Dedifferentiated amniotic fluid mesenchymal stem cell (primary cell): ENCODE results near the gene COL9A2.
A peak's percentile ranks its signal among the peaks of the same experiment; 100 is the strongest.
"Not testable (repeated sequence)": the region's sequence is repeated elsewhere in the genome, so short reads cannot be mapped to it uniquely, and the experiment has no call there.

Experiments
- DNase-seq: peaks from one replicate; pipeline ENCODE4 v3.0.0-alpha.2; 2016; ENCODE audit errors: extremely low spot score

The COL9A2 gene

DNA sequence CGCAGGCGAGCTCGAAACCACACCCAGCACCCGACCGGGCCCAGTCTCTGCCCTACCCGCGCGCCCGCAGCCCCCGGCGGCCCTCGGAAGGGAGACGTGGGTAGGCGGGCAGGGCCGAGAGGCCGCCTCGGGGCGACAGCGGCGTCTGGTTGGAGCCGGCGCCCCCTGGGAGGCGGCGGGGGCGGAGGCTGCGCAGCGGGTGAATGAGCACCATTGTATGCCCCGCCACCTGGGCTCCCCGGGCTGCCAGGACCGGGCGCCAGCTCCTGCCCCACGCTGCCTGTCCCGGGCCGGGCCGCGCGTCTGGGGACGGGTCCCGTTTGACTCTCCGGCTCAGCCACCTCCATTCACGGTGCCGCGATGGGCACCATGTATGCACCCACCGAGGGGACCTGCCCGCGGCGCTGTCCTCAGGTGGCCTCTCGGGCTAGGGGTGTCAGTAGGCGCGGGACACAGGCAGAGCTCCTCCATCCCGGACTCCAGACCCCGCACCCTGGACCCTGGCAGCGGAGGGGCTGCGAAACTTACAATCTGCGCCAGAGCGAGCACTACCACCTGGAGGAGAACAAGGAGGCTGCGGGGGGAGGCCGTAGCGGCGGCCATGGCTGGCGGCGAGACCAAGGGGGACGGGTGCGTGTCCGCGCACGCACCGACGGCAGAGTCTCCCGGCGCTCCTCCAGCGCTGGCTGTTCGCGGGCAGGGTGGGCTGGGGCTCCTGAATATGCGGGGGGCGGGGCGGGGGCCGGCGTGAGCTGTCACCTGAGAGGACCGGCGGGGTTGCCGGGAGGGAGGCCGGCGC lies at the start of gene COL9A2:
Gene COL9A2 (minus strand): TSS at position 692 of the 799 bp plus-strand sequence. CDS start 89 bp downstream, at position 603.
- no peak for DNase-seq

DNA sequence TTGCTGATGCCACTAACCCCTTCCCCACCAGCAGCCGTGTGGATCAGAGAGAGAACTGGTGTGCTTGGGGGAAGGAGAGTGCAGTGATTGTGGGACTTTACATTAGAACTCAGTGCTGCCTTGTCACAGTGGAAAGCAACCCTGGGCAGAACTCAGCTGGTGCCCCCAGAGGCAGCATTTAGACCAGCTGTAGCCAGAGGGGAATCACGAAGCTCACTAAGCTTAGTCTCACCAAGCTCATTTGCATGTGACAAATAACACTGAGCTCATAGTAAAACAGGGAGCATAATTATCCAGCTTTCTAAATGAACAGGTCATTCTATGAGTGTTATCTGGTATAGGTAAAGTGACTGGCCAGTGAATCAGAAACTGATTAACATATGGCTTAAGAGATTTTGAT lies 46.6 kb upstream of the COL9A2 start:
- DNase-seq: no peak

- no peak for DNase-seq
Observed at GRCh38 chr1:40362699-40363098, 45.6 kb upstream of the COL9A2 start.

DNA sequence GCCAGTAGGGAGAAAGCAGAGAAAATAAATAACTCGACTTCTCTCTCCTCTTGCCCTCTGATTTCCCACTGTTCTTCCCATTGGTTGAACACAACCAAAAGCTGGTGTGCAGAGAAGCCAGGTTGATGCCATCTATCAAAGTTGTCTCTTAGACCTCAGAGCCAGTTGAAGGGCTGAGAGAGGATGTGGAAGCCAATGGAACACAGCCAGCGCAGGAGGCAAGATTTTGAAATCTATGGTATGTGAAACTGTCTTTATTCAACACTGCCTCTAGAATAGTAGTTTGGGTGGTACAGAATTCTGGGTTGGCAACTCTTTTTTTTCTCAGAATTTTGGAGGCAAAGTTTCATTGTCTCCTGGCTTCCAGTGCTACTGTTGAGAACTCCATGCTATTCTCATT lies 45.1 kb upstream of the COL9A2 start:
- DNase-seq: no peak

DNA sequence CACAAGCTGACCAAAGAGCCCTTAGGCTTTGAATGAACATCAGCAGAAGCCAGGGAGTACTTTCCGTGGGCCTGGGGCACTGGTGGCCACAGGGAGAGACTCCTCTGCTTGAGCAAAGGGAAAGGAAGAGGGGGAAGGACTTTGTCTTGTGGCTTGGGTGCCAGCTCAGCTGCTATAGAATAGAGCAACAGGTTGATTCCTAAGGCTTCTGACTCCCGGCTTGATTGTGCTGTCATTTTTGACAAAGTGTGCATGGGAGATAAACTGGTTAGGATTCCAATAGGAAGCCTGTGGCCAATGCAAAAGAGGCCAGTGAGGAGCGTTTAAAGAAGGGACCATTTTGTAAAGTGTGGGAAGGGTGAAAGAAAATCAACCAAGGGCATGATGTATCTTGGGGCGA lies 44.6 kb upstream of the COL9A2 start:
- DNase-seq: no peak

DNA sequence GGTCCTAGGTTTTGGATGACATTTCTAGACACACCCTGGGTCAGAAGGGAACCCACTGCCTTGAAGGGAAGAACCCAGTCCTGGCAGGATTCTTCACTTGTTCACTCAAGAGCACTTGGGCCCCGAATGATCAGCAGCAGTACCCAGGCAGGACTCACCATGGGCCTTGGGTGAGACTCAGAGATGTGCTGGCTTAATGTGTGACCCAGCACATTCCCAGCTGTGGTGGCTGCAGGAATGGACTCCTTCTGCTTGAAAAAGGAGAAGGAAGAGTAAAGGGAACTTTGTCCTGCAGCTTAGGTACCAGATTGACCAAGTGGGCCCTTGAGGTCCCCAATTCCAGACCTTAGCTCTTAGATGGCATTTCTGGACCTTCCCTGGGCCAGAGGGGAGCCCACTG lies 44.1 kb upstream of the COL9A2 start:
- no peak for DNase-seq

DNA sequence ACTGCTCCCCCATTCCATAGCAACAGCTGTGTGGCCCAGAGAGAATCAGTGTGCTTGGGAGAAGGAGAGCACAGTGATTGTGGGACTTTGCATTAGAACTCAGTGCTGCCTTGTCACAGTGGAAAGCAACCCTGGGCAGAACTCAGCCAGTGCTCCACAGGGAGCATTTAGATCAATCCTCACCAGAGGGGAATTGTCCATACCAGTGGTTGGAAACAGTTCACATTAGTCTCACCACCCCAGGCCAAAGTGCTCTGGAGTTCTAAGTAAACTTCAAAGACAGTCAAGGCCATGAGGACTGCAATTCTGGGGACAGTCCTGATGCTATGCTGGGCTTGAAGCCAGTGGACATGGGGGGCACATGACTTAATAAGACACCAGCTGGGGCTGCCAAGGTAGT lies 43.5 kb upstream of the COL9A2 start:
- no peak for DNase-seq

GRCh38 chr1:40357625-40358024 lies 40.5 kb upstream of the COL9A2 start:
- no peak for DNase-seq

DNA sequence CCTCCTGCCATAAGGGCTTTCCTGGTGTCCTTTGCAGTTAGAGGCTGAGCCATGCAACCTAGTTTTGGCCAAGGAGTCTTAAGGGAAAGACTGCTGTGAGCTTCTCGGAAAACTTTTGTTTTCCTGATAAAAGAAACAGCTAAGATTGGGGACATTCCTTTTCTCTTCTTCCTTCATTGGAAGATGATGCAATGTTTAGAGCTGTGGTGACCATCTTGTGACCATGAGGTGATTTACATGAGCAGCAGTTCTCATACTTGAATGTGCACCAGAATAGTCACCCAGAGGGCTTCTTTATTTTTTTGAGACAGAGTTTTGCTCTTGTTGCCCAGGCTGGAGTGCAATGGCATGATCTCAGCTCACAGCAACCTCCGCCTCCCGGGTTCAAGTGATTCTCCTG lies 36.0 kb upstream of the COL9A2 start:
- DNase-seq: no peak

DNA sequence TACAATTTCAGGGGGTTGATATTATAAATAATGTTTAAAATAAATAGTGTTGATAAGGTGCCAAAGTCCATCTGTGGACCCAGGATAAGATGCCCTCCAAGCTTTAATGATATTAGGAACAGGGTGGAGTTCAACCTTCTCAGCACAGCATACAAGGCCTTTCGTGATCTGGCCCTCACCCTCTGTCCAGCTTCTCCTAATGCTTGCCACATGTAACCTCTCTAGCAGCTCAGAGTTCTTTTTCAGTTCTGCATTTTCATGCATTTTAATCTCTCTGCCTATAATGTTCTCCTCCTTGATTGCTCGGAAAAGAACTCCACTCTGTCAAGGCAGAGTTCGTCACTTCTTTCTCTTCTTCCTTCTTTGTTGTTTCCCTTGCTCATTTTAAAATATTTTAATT lies 35.0 kb upstream of the COL9A2 start:
- no peak for DNase-seq

DNA sequence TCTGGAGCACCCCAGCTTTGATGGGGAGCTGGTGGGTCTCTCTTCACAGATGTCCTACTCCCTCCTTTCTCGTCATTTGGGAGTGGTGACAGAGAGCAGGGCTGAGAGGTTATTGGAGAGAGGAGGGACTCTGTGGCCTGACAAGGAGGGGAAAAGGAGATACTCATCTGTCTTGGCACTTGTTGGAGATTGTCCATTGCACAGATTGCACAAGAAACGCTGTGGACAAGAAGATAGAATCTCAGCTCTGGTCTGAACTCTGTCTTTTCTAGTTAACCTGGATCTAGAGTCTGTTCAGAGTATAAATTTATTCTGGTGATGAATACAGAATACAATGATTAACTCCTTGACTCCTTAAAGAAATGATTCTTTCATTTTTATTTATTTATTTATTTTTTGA lies 34.0 kb upstream of the COL9A2 start:
- no peak for DNase-seq

GRCh38 chr1:40350391-40350790 lies 33.3 kb upstream of the COL9A2 start:
- DNase-seq: no peak

GRCh38 chr1:40344597-40344996 lies 27.5 kb upstream of the COL9A2 start:
- DNase-seq: peak; percentile 90

GRCh38 chr1:40342381-40342717 lies 25.3 kb upstream of the COL9A2 start:
- not testable (repeated sequence) for DNase-seq

DNA sequence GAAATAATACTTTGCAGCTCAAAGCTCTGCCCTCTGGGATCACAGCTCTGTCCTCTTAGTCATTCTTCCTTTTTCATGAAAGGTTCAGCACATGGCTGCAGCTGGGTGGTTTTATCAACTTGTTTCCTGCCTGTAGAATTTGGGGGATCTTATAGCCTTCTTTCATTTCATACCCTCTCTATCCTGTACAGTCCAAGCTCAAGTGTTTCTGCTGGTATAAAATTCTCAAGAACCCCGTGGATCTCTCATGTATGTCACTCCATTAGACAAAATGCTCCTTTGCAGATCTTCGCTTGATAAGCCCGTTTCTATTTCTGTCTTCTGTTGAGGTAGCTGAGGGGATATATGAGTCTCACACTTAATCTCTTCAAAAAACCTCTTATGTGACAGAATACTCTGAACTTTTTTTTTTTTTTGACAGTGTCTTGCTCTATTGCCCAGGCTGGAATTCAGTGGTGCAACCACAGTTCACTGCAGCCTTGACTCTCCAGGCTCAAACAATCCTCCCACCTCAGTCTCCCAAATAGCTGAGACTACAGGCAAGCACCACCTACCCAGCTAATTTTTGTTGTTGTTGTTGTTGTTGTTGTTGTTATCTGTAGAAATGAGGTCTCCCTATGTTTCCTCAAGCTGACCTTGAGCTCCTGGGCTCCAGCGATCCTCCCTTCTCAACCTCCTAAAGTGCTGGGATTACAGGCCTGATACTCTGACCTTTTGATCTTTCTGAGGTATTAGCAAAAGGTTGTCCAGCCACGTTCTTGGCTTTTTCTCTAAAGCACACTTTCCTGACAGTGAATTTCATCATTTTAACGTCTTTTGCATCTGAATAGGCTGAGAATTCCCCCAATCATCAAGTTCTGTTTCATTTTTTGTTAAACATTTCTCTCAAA lies 24.6 kb upstream of the COL9A2 start:
- DNase-seq: no peak

DNA sequence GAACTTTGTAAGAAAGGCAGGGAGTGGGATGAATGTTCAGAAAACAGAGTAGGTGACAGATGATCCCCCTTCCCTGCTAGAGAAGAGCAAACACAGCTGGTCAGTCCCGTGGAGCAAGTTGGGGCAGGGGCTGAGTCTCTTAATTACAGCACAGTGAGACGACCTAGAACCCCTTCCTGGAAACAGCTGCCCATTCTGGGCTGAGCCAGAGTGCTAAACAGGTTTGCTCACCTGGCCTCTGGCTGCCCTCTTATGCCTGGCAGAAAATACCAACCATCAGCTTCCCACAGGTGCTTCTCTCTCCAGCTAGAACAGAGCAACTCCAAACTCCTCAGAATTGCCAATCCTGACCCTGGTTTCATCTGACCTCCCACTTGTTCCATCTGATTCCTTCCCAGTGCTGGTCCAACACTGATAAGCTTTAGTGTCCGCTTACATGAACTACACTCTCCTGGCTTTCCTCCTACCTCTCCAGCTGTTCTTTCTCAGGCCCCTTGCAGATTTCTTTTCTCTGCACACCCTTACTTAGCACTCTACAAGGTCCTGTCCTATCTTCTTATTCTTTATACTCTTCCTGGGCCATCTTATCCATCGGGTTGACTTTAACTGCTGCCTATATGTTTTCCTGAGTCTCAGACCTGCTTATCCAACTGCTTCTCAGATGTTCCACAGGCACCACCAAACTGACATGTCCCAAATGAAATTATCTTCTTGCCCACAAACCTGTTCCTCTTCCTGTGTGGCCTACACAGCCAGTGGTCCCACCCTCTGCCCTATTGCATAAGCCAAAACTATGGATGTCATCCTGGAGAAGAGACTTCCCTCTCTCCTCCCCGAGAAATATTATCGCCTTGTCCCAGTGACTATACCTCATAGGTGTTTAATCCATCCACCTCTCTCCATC lies 22.6 kb upstream of the COL9A2 start:
- DNase-seq: no peak

DNA sequence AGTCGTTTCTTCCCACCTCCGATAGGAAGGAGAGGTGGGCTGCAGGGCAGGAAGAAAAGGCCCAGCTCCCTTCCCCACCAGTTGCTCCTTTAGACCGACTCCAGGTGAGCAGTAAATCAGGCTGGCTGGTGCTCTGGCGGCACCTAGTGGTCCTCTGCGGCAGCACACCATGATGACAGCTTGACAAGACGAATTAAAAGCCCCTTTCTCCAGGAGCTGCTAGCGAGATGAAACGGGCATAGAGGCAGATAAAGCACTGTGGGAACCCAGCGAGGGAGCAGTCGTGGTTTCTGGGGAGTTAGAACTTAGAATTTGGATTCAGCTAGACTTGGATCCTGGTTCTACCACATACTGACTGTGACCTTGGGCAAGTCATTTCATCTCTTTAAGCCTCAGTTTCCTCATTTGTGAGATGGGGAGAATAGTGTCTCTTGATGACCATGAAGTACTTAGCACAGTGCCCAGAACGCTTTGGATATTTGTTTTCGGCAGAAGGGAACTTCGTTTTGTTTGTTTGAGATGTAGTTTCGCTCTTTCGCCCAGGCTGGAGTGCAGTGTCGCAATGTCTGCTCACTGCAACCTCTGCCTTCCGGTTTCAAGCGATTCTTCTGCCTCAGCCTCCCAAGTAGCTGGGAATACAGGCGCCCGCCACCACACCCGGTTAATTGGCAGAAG lies 21.8 kb upstream of the COL9A2 start:
- DNase-seq: peak; percentile 73

GRCh38 chr1:40337443-40337842 lies 20.4 kb upstream of the COL9A2 start:
- no peak for DNase-seq

GRCh38 chr1:40332695-40333094 lies 15.6 kb upstream of the COL9A2 start:
- no peak for DNase-seq

- DNase-seq: not testable (repeated sequence)
Observed at GRCh38 chr1:40331403-40331802, 14.3 kb upstream of the COL9A2 start.

DNA sequence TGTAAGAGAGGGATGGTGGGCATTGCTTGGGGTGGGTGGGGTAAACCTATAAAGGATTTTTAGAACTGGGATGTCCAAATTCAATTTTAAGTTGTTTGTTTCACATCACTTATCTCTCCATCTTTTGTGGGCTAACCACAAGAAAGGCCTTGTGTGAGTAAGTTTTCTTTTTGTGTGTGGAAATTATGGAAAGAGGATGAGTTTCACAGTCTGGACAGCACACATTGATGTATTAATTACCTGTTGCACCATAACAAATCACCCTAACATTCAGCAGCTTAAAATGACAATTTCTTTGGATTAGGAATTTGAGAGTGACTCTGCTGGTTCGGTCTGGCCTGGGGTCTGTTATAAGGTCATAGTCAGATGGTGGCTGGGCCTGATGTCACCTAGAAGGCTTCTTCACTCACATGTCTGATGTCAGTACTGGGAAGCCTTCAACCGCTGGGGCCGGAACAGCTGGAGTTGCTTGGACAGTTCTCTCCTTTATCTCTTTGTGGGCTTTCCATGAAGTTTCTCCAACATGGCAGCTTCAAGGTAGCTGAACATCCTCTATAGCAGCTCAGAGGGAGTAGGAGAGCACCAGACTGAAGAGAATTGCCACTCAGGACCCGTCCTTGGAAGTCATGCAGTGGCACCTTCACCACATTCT lies 2.0 kb upstream of the COL9A2 start:
- DNase-seq: no peak
